ENCODE data around the gene SHLD2. TPM values are rescaled to one million over a fixed set of nuclear protein-coding genes. Genes with fewer than 3 reads are reported as not detected.
"Not testable (repeated sequence)": the region's sequence is repeated elsewhere in the genome, so short reads cannot be mapped to it uniquely, and the experiment has no call there.

Gene SHLD2
- total RNA-seq, 1 experiment from 2014 or later, result 31.2 TPM

DNA sequence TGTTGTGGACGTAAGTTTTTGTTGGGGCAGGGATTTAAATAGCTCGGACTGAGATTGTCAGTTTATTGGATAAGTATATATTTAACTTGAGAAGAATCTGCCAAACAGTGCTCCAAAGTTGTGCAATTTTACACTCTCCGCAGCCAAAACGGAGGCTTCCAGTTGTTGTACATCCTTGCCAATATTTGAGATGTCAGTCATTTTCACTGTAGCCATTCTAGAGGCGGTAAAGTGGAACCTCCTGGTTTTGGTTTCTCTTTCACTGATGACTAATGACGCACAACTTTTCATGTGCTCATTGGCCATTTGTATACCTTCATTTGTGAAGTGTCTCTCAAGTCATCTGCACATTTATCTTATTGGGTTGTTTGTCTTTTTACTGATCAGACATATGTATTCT lies 105.9 kb downstream of the SHLD2 start:
- H3K4me3 ChIP-seq (ENCODE audit: insufficient read depth, low read depth, low read length); H3K36me3 ChIP-seq (replicated peaks; ENCODE audit: control insufficient read depth, insufficient read depth, low read length); H3K27me3 ChIP-seq (ENCODE audit: control insufficient read depth, insufficient read depth, low read length); DNase-seq: not testable (repeated sequence)

DNA sequence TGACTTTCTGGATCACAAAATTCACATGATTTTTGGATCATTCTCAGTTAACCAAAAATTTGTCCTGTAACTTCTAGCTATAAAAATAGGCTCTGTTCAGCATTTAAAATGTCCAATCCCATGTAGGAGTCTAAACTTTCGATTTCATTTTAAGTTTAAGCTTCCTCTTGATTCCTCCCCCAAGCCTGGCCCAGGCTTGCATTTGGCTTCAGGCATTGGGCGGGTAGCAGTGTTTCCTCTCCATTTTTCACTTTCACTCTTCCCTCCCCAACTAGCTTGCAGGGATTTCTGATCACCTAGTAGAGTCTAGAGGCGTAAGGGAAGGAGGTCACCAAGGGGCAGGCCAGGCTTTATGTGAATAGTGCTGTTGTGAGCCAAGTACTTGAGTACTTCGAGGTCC lies 109.8 kb downstream of the SHLD2 start:
- not testable (repeated sequence) for H3K4me3 ChIP-seq (ENCODE audit: insufficient read depth, low read depth, low read length); H3K36me3 ChIP-seq (replicated peaks; ENCODE audit: control insufficient read depth, insufficient read depth, low read length); H3K27me3 ChIP-seq (ENCODE audit: control insufficient read depth, insufficient read depth, low read length); DNase-seq

GRCh38 chr10:87206922-87207321 lies 111.9 kb downstream of the SHLD2 start:
- not testable (repeated sequence) for H3K36me3 ChIP-seq (replicated peaks; ENCODE audit: control insufficient read depth, insufficient read depth, low read length); H3K27me3 ChIP-seq (ENCODE audit: control insufficient read depth, insufficient read depth, low read length); DNase-seq; H3K4me3 ChIP-seq (ENCODE audit: insufficient read depth, low read depth, low read length)

DNA sequence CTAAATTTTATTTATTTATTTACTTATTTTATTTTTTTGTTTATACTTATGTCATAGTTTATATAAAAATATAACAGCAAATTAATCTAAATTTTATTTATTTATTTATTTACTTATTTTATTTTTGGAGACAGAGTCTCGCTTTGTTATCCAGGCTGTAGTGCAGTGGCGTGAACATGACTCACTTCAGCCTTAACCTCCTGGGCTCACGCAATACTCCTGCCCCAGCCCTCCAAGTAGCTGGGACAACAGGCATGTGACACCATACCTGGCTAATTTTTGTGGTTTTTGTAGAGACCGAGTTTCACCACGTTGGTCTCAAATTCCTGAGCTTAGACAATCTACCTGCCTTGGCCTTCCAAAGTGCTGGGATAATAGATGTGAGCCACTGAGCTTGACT lies 115.3 kb downstream of the SHLD2 start:
- H3K36me3 ChIP-seq (replicated peaks; ENCODE audit: control insufficient read depth, insufficient read depth, low read length); H3K27me3 ChIP-seq (ENCODE audit: control insufficient read depth, insufficient read depth, low read length); DNase-seq; H3K4me3 ChIP-seq (ENCODE audit: insufficient read depth, low read depth, low read length): not testable (repeated sequence)

- not testable (repeated sequence) for H3K36me3 ChIP-seq (replicated peaks; ENCODE audit: control insufficient read depth, insufficient read depth, low read length); H3K4me3 ChIP-seq (ENCODE audit: insufficient read depth, low read depth, low read length); DNase-seq
Measured at GRCh38 chr10:87211848-87212247, 116.8 kb downstream of the SHLD2 start.

GRCh38 chr10:87213150-87213765 lies 118.3 kb downstream of the SHLD2 start:
- not testable (repeated sequence) for H3K27me3 ChIP-seq (ENCODE audit: control insufficient read depth, insufficient read depth, low read length); H3K36me3 ChIP-seq (replicated peaks; ENCODE audit: control insufficient read depth, insufficient read depth, low read length); DNase-seq; H3K4me3 ChIP-seq (ENCODE audit: insufficient read depth, low read depth, low read length)

More at GRCh38 chr10:87211848-87212247, 116.8 kb downstream of the SHLD2 start:
- not testable (repeated sequence) for H3K27me3 ChIP-seq (ENCODE audit: control insufficient read depth, insufficient read depth, low read length)

DNA sequence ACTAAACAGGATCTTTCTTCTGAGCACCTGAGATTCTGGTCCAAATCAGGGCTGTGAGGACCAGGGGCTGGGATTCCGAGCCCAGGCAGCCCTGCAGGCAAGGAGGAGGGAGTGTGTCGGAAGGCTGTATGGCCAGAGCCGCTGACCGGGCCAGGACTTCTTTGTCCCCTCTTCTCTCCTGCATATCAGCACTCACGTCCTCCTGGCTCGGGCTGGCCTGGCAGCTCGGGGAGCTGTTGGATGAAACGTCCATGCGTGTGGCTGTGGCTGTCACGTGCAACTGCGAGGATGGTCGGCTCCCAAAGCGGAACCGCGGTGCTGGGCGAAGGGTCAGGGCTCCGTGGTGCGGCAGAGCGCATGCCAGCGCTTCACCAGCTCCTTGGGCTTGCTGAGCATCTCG lies 118.8 kb downstream of the SHLD2 start:
- H3K36me3 ChIP-seq (replicated peaks; ENCODE audit: control insufficient read depth, insufficient read depth, low read length); DNase-seq; H3K4me3 ChIP-seq (ENCODE audit: insufficient read depth, low read depth, low read length); H3K27me3 ChIP-seq (ENCODE audit: control insufficient read depth, insufficient read depth, low read length): not testable (repeated sequence)

DNA sequence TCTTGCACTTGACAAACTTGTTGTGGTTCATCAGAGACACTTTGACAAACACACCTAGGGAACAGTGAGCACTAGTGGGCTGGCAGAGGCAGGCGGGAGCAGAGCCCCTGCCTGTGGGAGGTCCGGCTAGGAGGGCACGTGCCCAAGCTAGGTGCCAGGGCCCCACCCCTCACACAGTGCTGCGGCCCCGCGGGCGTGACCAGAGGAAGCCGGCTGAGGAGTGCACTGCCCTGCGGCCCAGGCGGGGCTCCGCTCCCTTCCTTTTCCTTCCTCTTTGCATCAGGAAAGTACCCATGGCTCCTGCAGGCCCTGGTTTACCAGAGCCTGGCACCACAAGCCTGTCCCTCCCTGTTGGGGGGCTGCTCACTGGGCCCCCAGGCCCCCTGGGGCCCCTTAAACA lies 121.1 kb downstream of the SHLD2 start:
- not testable (repeated sequence) for DNase-seq; H3K27me3 ChIP-seq (ENCODE audit: control insufficient read depth, insufficient read depth, low read length); H3K36me3 ChIP-seq (replicated peaks; ENCODE audit: control insufficient read depth, insufficient read depth, low read length); H3K4me3 ChIP-seq (ENCODE audit: insufficient read depth, low read depth, low read length)

DNA sequence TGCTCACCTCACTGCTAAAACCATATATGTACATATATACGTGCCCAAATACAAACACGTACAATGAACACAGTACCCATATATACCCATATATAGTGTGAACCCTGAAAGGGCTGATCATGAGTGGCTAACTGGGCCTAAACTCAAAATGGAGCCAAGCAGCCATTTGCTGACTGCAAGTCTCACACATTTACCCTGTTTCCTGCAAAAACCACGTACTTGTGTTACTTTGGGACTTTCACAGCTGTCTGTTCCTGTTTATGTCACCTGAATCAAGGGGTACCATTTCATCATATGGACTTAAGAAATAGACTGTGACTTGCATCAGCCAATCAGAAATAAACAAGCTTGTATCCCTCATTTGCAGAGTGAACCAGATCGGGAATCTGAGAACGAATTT lies 124.4 kb downstream of the SHLD2 start:
- not testable (repeated sequence) for H3K36me3 ChIP-seq (replicated peaks; ENCODE audit: control insufficient read depth, insufficient read depth, low read length); DNase-seq; H3K4me3 ChIP-seq (ENCODE audit: insufficient read depth, low read depth, low read length); H3K27me3 ChIP-seq (ENCODE audit: control insufficient read depth, insufficient read depth, low read length)

DNA sequence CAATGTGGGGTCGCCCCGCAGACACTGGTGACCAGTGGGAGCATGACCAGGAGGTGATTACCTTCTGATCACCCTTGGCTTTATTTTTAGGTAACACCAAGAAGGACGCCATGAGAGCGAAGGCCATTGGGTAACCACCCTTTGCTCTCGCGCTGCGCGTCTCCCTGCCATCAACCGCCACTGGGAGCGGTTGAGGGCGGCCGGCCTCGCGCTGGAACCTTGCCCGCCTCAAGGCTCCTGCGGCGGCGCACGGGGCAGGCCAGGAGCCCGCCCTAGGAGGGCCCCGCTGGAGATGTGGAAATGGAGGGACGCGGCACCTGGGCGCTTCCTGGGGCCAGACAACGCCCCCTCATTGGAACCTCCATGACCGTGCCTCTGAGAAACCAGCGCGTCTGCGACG lies 127.8 kb downstream of the SHLD2 start:
- H3K27me3 ChIP-seq (ENCODE audit: control insufficient read depth, insufficient read depth, low read length); H3K36me3 ChIP-seq (replicated peaks; ENCODE audit: control insufficient read depth, insufficient read depth, low read length); H3K4me3 ChIP-seq (ENCODE audit: insufficient read depth, low read depth, low read length): not testable (repeated sequence)
- DNase-seq, result peak; percentile 22

- not testable (repeated sequence) for H3K27me3 ChIP-seq (ENCODE audit: control insufficient read depth, insufficient read depth, low read length); H3K4me3 ChIP-seq (ENCODE audit: insufficient read depth, low read depth, low read length); DNase-seq; H3K36me3 ChIP-seq (replicated peaks; ENCODE audit: control insufficient read depth, insufficient read depth, low read length)
Measured at GRCh38 chr10:87225148-87225547, 130.1 kb downstream of the SHLD2 start, which contains the start of gene NUTM2A. Gene NUTM2A, plus strand, starts transcription at chr10:87225448. Its CDS starts 383 bp downstream, at chr10:87225831.

- H3K27me3 ChIP-seq (ENCODE audit: control insufficient read depth, insufficient read depth, low read length); H3K4me3 ChIP-seq (ENCODE audit: insufficient read depth, low read depth, low read length); H3K36me3 ChIP-seq (replicated peaks; ENCODE audit: control insufficient read depth, insufficient read depth, low read length); DNase-seq: not testable (repeated sequence)
Measured at GRCh38 chr10:87228247-87228646, 133.2 kb downstream of the SHLD2 start.

GRCh38 chr10:87229211-87229610 lies 134.2 kb downstream of the SHLD2 start:
- H3K36me3 ChIP-seq (replicated peaks; ENCODE audit: control insufficient read depth, insufficient read depth, low read length); H3K27me3 ChIP-seq (ENCODE audit: control insufficient read depth, insufficient read depth, low read length); H3K4me3 ChIP-seq (ENCODE audit: insufficient read depth, low read depth, low read length); DNase-seq: not testable (repeated sequence)

- DNase-seq; H3K27me3 ChIP-seq (ENCODE audit: control insufficient read depth, insufficient read depth, low read length); H3K36me3 ChIP-seq (replicated peaks; ENCODE audit: control insufficient read depth, insufficient read depth, low read length); H3K4me3 ChIP-seq (ENCODE audit: insufficient read depth, low read depth, low read length): not testable (repeated sequence)
Measured at GRCh38 chr10:87234854-87235253, 139.8 kb downstream of the SHLD2 start.

DNA sequence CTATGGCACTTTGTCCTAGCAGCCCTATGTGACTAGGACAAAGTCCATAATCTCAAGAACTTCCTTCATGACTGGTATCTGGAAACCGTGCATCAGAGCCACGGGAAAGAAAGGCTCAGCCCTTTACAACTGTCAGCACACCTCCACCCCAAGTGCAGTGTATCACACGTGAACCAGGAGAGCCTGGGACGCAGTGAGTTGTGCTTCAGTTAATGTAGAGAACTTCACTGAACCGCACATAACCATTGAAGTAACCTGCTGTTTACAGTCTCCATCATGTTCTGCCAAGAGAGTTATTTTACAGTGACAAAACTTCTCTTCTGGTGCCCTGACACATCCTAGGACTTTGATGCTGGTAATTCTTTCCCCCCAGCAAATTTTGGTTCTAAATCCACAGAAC lies 142.2 kb downstream of the SHLD2 start:
- not testable (repeated sequence) for H3K4me3 ChIP-seq (ENCODE audit: insufficient read depth, low read depth, low read length); H3K27me3 ChIP-seq (ENCODE audit: control insufficient read depth, insufficient read depth, low read length); H3K36me3 ChIP-seq (replicated peaks; ENCODE audit: control insufficient read depth, insufficient read depth, low read length)
- DNase-seq, result peak; percentile 0

DNA sequence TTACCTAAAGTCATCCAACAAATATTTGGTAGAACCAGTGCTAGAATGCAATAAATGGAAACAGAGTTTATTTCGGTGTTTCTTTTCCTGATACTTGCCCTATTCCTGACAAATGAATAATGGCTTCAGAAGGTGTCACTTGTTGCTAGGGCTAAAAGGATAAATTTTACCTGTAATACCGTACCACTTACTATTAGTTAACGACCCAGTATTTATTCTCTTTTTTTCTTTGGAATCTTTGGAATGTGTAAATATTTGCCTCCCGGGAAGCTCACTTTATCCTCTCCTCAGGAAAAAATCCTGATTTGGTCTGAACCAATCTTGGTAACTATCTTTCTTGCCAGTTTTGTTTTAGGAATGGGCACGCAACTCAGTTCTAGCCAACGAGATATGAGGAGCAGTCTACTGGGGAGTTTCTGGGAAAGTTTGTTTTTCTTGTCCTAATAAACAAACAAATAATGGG lies 144.4 kb downstream of the SHLD2 start:
- not testable (repeated sequence) for DNase-seq; H3K4me3 ChIP-seq (ENCODE audit: insufficient read depth, low read depth, low read length); H3K27me3 ChIP-seq (ENCODE audit: control insufficient read depth, insufficient read depth, low read length); H3K36me3 ChIP-seq (replicated peaks; ENCODE audit: control insufficient read depth, insufficient read depth, low read length)

All from H7 (cell line).